ENCODE data around the gene LRRC3B. TPM values are rescaled to one million over a fixed set of nuclear protein-coding genes. Genes with fewer than 3 reads are reported as not detected.

Gene LRRC3B
- polyA plus RNA-seq, 1 donor from 2014 or later = 56.4 TPM

GRCh38 chr3:26668696-26669095 is 46.1 kb downstream of the LRRC3B start:
- Histone ChIP-seq H4K20me1 (ENCODE audit: insufficient read depth) (no peaks in the 10 kb centered on the region), H3K36me3 (ENCODE audit: insufficient read depth, low read length) (no peaks in the 10 kb centered on the region), H3K4me2 (ENCODE audit: low read length) (no peak overlapping the region), H3K4me3 (ENCODE audit: low read length) (no peak overlapping the region), H3F3A (ENCODE audit: insufficient read depth, low read length, poor library complexity, severe bottlenecking) (no peaks in the 10 kb centered on the region), H3K9ac (ENCODE audit: low read length) (no peak overlapping the region), H3K27me3 (ENCODE audit: insufficient read depth, low read depth, low read length) (no peaks in the 10 kb centered on the region), H3K79me2 (replicated peaks; ENCODE audit: insufficient read depth, low read length) (no peaks in the 10 kb centered on the region), H3K9me3 (ENCODE audit: low read length) (no peaks in the 10 kb centered on the region), H3K27ac (ENCODE audit: low read length) (no peak overlapping the region), H3K9me2 (ENCODE audit: insufficient read depth, low read length) (no peaks in the 10 kb centered on the region), H2AFZ (ENCODE audit: low read depth, low read length) (no peak overlapping the region)
- TF ChIP-seq TAF1 (IDR thresholded peaks at IDR 0.05; ENCODE audit: low read depth) (no peak), RAD21 (conservative IDR thresholded peaks at IDR 0.05) (no peak), SMC3 (conservative IDR thresholded peaks at IDR 0.05; ENCODE audit: poor library complexity) (no peak), EP300 (conservative IDR thresholded peaks at IDR 0.05; ENCODE audit: poor library complexity, severe bottlenecking) (no peak), POLR2AphosphoS5 (IDR thresholded peaks at IDR 0.05) (no peak), MXI1 (conservative IDR thresholded peaks at IDR 0.05; ENCODE audit: poor library complexity, severe bottlenecking) (no peak), EZH2 (IDR thresholded peaks at IDR 0.05; ENCODE audit: borderline replicate concordance, insufficient read depth, low read length, poor library complexity, severe bottlenecking) (no peak), REST (IDR thresholded peaks at IDR 0.05; ENCODE audit: borderline replicate concordance) (no peak), CTCF (IDR thresholded peaks at IDR 0.05; ENCODE audit: poor library complexity, severe bottlenecking) (no peak)

GRCh38 chr3:26675336-26675735 is 52.8 kb downstream of the LRRC3B start:
- H3K27me3 ChIP-seq (ENCODE audit: insufficient read depth, low read depth, low read length) = no peaks in the 10 kb centered on the region
- no peak overlapping the region for H3K27ac ChIP-seq (ENCODE audit: low read length)
- H3K9me3 ChIP-seq (ENCODE audit: low read length) = no peaks in the 10 kb centered on the region
- no peak overlapping the region for H3K4me3 ChIP-seq (ENCODE audit: low read length)
- no peaks in the 10 kb centered on the region for H3K79me2 ChIP-seq (replicated peaks; ENCODE audit: insufficient read depth, low read length)
- TF ChIP-seq REST (IDR thresholded peaks at IDR 0.05; ENCODE audit: borderline replicate concordance) (no peak), MXI1 (conservative IDR thresholded peaks at IDR 0.05; ENCODE audit: poor library complexity, severe bottlenecking) (no peak), CTCF (IDR thresholded peaks at IDR 0.05; ENCODE audit: poor library complexity, severe bottlenecking) (no peak), POLR2AphosphoS5 (IDR thresholded peaks at IDR 0.05) (no peak), SMC3 (conservative IDR thresholded peaks at IDR 0.05; ENCODE audit: poor library complexity) (no peak)
- H2AFZ ChIP-seq (ENCODE audit: low read depth, low read length) = no peak overlapping the region
- H3K4me2 ChIP-seq (ENCODE audit: low read length) = no peak overlapping the region
- peaks cover 3% of the 10 kb centered on the region for H3K36me3 ChIP-seq (ENCODE audit: insufficient read depth, low read length)
- no peaks in the 10 kb centered on the region for H4K20me1 ChIP-seq (ENCODE audit: insufficient read depth)
- no peaks in the 10 kb centered on the region for H3F3A ChIP-seq (ENCODE audit: insufficient read depth, low read length, poor library complexity, severe bottlenecking)
- no peaks in the 10 kb centered on the region for H3K9me2 ChIP-seq (ENCODE audit: insufficient read depth, low read length)
- H3K9ac ChIP-seq (ENCODE audit: low read length) = no peak overlapping the region

Measured in neural cell (in vitro differentiated cells).